HEK293 (cell line): ENCODE data around the gene RNF4.
A peak's percentile ranks its signal among the peaks of the same experiment; 100 is the strongest.

Source experiments
- CTCF ChIA-PET: fragments of 350-600 bp; formaldehyde crosslinking; extraction: SDS; loops from one replicate; lab custom pipeline; 2021; ENCODE audit warnings: antibody characterized with exemption; lab: Yijun Ruan, JAX
- POLR2A ChIA-PET: fragments of 300-600 bp; formaldehyde crosslinking; extraction: SDS; loops from one replicate; lab custom pipeline; 2020; ENCODE audit warnings: antibody characterized with exemption, inconsistent platforms; lab: Yijun Ruan, JAX
- H3K27ac ChIP-seq: fragments of 200-500 bp; sonication (Bioruptor generic); 2 replicates; pipeline ENCODE4 v1.5.1; 2014; ENCODE audit warnings: low read depth, low read length, control low read depth, inconsistent platforms; ENCODE audit errors: extremely low read depth
- H3K36me3 ChIP-seq, 2 experiments: fragments of 200-500 bp in 1 of 2; sonication (Bioruptor generic) in 1 of 2; 1 replicate in 1 of 2; 2 replicates in 1 of 2; pipeline ENCODE4 v1.5.1; 2014 to 2017; ENCODE audit warnings: inconsistent platforms in 2 of 2, low read length in 2 of 2; ENCODE audit not compliant: control insufficient read depth in 2 of 2, insufficient read depth in 1 of 2
- H3K4me1 ChIP-seq: fragments of 200-500 bp; sonication (Bioruptor generic); 2 replicates; pipeline ENCODE4 v1.5.1; 2014; ENCODE audit warnings: mild to moderate bottlenecking, low read length, inconsistent platforms; ENCODE audit not compliant: control insufficient read depth, insufficient read depth
- H3K4me3 ChIP-seq: 2 replicates; pipeline ENCODE4 v1.5.1; 2011; ENCODE audit warnings: low read depth, mild to moderate bottlenecking, control low read depth, low read length, moderate library complexity
- H3K9me3 ChIP-seq: fragments of 200-500 bp; sonication (Bioruptor generic); 2 replicates; pipeline ENCODE4 v1.5.1; 2014; ENCODE audit warnings: low read depth, low read length, inconsistent platforms; ENCODE audit not compliant: control insufficient read depth, insufficient read depth
- EGR2 ChIP-seq: fragments of 450-650 bp; formaldehyde crosslinking; IDR thresholded peaks from 2 replicates; pipeline ENCODE4 v1.5.1; 2016; ENCODE audit warnings: low read depth, missing biosample characterization, missing genetic modification characterization
- GLIS1 ChIP-seq: fragments of 450-650 bp; formaldehyde crosslinking; IDR thresholded peaks from 2 replicates; pipeline ENCODE4 v1.5.1; 2016; ENCODE audit warnings: missing biosample characterization, missing genetic modification characterization
- GLIS2 ChIP-seq: fragments of 450-650 bp; formaldehyde crosslinking; IDR thresholded peaks from 2 replicates; pipeline ENCODE4 v1.5.1; 2016; ENCODE audit warnings: missing biosample characterization, missing genetic modification characterization
- IKZF3 ChIP-seq: fragments of 450-650 bp; IDR thresholded peaks from 2 replicates; pipeline ENCODE4 v1.5.0; 2018; ENCODE audit warnings: missing biosample characterization, mild to moderate bottlenecking, missing genetic modification characterization, moderate library complexity
- SCRT2 ChIP-seq: fragments of 450-650 bp; formaldehyde crosslinking; IDR thresholded peaks from 2 replicates; pipeline ENCODE4 v1.5.1; 2016; ENCODE audit warnings: missing biosample characterization, missing genetic modification characterization
- SP3 ChIP-seq: fragments of 450-650 bp; formaldehyde crosslinking; IDR thresholded peaks from 2 replicates; pipeline ENCODE4 v1.5.1; 2016; ENCODE audit warnings: missing biosample characterization, missing genetic modification characterization
- SP7 ChIP-seq: fragments of 450-650 bp; formaldehyde crosslinking; IDR thresholded peaks from 2 replicates; pipeline ENCODE4 v1.5.1; 2016; ENCODE audit warnings: missing biosample characterization, missing genetic modification characterization
- ZBTB17 ChIP-seq: fragments of 450-650 bp; formaldehyde crosslinking; IDR thresholded peaks from 2 replicates; pipeline ENCODE4 v1.5.1; 2016; ENCODE audit warnings: missing biosample characterization, missing genetic modification characterization
- ZFP69B ChIP-seq: fragments of 450-650 bp; formaldehyde crosslinking; IDR thresholded peaks from 2 replicates; pipeline ENCODE4 v1.5.1; 2016; ENCODE audit warnings: missing biosample characterization, missing genetic modification characterization
- ZNF2 ChIP-seq: fragments of 450-650 bp; formaldehyde crosslinking; IDR thresholded peaks from 2 replicates; pipeline ENCODE4 v1.5.1; 2016; ENCODE audit warnings: missing biosample characterization, missing genetic modification characterization
- ZNF239 ChIP-seq: fragments of 450-650 bp; formaldehyde crosslinking; IDR thresholded peaks from 2 replicates; pipeline ENCODE4 v1.5.1; 2016; ENCODE audit warnings: missing biosample characterization, missing genetic modification characterization
- ZNF354C ChIP-seq: fragments of 450-650 bp; formaldehyde crosslinking; IDR thresholded peaks from 2 replicates; pipeline ENCODE4 v1.5.1; 2016; ENCODE audit warnings: missing biosample characterization, missing genetic modification characterization, low read depth, borderline replicate concordance
- ZNF423 ChIP-seq: fragments of 450-650 bp; formaldehyde crosslinking; IDR thresholded peaks from 2 replicates; pipeline ENCODE4 v1.5.1; 2016; ENCODE audit warnings: missing biosample characterization, missing genetic modification characterization
- ZNF624 ChIP-seq: fragments of 450-650 bp; formaldehyde crosslinking; IDR thresholded peaks from 2 replicates; pipeline ENCODE4 v1.5.1; 2017; ENCODE audit warnings: missing biosample characterization, missing genetic modification characterization
- ZNF76 ChIP-seq: fragments of 450-650 bp; formaldehyde crosslinking; IDR thresholded peaks from 2 replicates; pipeline ENCODE4; 2016; ENCODE audit warnings: low read depth, missing biosample characterization, missing genetic modification characterization, borderline replicate concordance
- ZXDB ChIP-seq: fragments of 450-650 bp; formaldehyde crosslinking; IDR thresholded peaks from 2 replicates; pipeline ENCODE4 v1.5.1; 2016; ENCODE audit warnings: missing biosample characterization, missing genetic modification characterization
- TF ChIP-seq, protein P1 (sequence below): fragments of 450-650 bp; formaldehyde crosslinking; IDR thresholded peaks from 2 replicates; pipeline ENCODE4 v1.5.1; 2016; ENCODE audit warnings: missing biosample characterization, missing genetic modification characterization
- TF ChIP-seq, protein P2 (sequence below): fragments of 450-650 bp; formaldehyde crosslinking; IDR thresholded peaks from 2 replicates; pipeline ENCODE4 v1.5.1; 2016; ENCODE audit warnings: missing biosample characterization, missing genetic modification characterization, low read depth
- TF ChIP-seq, protein P3 (sequence below): fragments of 450-650 bp; formaldehyde crosslinking; IDR thresholded peaks from 2 replicates; pipeline ENCODE4 v1.5.1; 2016; ENCODE audit warnings: missing biosample characterization, missing genetic modification characterization
- TF ChIP-seq, protein P4 (sequence below): fragments of 450-650 bp; formaldehyde crosslinking; IDR thresholded peaks from 2 replicates; pipeline ENCODE4 v1.5.1; 2016; ENCODE audit warnings: missing biosample characterization, missing genetic modification characterization

RNF4 gene

DNA sequence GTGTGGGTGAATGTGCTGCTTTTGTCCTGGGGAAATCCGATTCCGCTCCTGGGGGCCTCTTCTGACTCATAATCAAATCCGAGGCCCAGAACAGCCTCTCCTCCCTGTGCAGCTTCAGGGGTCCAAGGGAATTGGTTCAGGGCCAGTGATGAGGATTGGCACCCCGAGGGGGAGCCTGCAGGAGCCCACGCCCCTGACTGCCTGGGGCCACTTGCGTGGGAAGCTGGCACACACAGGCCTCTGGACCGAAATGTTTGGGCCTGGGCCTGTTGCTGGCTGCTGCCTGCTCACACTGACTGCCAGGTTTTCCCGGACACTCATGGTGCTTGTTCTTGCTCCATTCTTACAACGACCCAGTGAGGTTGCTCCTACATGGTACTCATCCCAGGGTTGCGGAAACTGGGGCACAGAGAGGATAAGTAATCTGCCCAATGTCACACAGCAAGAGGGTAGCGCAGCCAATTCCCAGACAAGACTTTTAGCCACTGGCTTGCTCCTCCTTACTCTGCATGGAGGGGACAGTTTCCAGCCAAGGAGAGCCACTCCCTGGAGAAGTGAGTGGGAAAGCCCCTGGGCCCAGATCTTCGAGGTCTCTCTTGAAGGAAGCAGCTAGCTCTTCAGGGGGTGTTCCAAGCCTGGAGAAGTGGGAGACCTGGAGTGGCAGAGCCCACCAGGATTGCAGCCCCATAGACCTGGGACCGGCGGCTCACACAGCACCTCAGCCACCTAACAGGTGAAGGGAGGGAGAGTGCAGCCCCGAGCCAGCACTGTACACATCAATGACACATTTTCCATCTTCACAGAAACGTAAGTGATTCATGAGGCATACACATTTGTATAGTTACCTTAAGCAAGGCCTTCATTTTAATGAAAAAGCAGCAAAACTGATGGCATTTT is 29.8 kb upstream of the RNF4 start (continued):
- TF ChIP-seq, protein P1, sequence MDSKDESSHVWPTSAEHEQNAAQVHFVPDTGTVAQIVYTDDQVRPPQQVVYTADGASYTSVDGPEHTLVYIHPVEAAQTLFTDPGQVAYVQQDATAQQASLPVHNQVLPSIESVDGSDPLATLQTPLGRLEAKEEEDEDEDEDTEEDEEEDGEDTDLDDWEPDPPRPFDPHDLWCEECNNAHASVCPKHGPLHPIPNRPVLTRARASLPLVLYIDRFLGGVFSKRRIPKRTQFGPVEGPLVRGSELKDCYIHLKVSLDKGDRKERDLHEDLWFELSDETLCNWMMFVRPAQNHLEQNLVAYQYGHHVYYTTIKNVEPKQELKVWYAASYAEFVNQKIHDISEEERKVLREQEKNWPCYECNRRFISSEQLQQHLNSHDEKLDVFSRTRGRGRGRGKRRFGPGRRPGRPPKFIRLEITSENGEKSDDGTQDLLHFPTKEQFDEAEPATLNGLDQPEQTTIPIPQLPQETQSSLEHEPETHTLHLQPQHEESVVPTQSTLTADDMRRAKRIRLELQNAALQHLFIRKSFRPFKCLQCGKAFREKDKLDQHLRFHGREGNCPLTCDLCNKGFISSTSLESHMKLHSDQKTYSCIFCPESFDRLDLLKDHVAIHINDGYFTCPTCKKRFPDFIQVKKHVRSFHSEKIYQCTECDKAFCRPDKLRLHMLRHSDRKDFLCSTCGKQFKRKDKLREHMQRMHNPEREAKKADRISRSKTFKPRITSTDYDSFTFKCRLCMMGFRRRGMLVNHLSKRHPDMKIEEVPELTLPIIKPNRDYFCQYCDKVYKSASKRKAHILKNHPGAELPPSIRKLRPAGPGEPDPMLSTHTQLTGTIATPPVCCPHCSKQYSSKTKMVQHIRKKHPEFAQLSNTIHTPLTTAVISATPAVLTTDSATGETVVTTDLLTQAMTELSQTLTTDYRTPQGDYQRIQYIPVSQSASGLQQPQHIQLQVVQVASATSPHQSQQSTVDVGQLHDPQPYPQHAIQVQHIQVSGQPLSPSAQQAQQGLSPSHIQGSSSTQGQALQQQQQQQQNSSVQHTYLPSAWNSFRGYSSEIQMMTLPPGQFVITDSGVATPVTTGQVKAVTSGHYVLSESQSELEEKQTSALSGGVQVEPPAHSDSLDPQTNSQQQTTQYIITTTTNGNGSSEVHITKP (tag by site-specific recombination) = no peak
- TF ChIP-seq ZNF624 (tag by site-specific recombination) (no peak), ZNF76 (no peak)

DNA sequence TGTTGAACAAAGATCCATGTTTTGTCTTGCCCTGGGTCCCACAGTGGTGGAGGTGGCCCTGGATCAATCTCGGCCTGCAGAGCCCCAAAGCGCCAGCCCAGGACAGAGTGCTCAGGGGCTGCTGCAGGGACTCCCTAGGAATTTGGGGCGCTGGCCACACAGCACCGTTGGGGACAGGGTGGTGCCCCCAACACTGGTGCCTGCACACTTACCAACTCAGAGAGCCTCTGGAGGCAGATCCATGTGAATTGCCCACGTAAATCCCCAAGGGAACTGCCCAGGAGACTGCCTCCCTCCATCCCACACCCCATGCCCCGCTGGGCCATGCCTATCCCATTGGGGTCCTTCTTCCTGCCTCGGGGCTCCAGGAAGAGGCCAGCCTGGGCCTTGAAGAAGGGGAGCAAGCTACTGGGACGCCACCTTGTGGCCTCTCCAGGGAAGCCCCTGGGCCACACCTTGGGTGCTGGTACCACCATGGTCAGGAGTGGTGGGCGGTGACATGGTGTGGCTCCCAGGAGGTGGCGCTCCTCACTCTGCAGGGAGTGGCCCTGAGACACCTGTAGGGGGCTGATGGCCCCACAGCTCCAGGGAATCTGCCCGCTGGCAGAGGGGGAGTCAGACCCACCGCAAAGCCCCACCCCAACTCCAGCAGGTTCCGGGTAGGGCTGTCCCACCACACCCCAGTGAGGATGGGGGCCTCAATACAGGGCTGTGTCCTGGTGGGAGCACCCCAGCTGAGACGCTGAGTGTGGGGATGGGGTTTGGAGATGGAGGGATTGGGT is 27.3 kb upstream of the RNF4 start:
- Histone ChIP-seq H3K4me3 (no peak overlapping the region), H3K36me3 (no peaks in the 10 kb centered on the region), H3K4me1 (no peaks in the 10 kb centered on the region), H3K9me3 (no peaks in the 10 kb centered on the region), H3K27ac (no peak overlapping the region)
- ChIA-PET CTCF (interaction anchor here (0.5 to 2.0 kb wide), 24 partner anchors 9 to 221 kb away, joined by 3 to 14 read pairs (median 3); partner anchors contain the start of gene RNF4), POLR2A (interaction anchor here (0.6 to 1.5 kb wide), 2 partner anchors 27 to 63 kb away, joined by 3 read pairs; partner anchors contain the start of gene RNF4)
- TF ChIP-seq ZXDB (tag by site-specific recombination) = 0 out of 2 replicates have a peak, but pooled peaks have one; percentile 27
- TF ChIP-seq, protein P2, sequence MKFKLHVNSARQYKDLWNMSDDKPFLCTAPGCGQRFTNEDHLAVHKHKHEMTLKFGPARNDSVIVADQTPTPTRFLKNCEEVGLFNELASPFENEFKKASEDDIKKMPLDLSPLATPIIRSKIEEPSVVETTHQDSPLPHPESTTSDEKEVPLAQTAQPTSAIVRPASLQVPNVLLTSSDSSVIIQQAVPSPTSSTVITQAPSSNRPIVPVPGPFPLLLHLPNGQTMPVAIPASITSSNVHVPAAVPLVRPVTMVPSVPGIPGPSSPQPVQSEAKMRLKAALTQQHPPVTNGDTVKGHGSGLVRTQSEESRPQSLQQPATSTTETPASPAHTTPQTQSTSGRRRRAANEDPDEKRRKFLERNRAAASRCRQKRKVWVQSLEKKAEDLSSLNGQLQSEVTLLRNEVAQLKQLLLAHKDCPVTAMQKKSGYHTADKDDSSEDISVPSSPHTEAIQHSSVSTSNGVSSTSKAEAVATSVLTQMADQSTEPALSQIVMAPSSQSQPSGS (tag by site-specific recombination) = no peak
- TF ChIP-seq ZNF239 (tag by site-specific recombination) = no peak
- peak; percentile 51 for TF ChIP-seq SP3 (tag by site-specific recombination)
- TF ChIP-seq, protein P1 (tag by site-specific recombination) = peak; percentile 56
- TF ChIP-seq GLIS2 = peak; percentile 90
- peak; percentile 64 for TF ChIP-seq EGR2 (tag by site-specific recombination)
- peak; percentile 57; the same call in 1 of the 2 replicates for TF ChIP-seq ZNF2 (tag by site-specific recombination)
- TF ChIP-seq ZBTB17 (tag by site-specific recombination) = 0 out of 2 replicates have a peak, but pooled peaks have one; percentile 42
- TF ChIP-seq, protein P3, sequence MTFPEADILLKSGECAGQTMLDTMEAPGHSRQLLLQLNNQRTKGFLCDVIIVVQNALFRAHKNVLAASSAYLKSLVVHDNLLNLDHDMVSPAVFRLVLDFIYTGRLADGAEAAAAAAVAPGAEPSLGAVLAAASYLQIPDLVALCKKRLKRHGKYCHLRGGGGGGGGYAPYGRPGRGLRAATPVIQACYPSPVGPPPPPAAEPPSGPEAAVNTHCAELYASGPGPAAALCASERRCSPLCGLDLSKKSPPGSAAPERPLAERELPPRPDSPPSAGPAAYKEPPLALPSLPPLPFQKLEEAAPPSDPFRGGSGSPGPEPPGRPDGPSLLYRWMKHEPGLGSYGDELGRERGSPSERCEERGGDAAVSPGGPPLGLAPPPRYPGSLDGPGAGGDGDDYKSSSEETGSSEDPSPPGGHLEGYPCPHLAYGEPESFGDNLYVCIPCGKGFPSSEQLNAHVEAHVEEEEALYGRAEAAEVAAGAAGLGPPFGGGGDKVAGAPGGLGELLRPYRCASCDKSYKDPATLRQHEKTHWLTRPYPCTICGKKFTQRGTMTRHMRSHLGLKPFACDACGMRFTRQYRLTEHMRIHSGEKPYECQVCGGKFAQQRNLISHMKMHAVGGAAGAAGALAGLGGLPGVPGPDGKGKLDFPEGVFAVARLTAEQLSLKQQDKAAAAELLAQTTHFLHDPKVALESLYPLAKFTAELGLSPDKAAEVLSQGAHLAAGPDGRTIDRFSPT (tag by site-specific recombination) = peak; percentile 69
- peak; percentile 91 for TF ChIP-seq GLIS1
- peak; percentile 56; the same call in 1 of the 2 replicates for TF ChIP-seq IKZF3 (tag by site-specific recombination)
- peak; percentile 23; the same call in 1 of the 2 replicates for TF ChIP-seq SP7 (tag by site-specific recombination)
- TF ChIP-seq ZNF354C (tag by site-specific recombination) = no peak
- peak; percentile 95 for TF ChIP-seq SCRT2
- TF ChIP-seq ZNF423 = peak; percentile 82
- peak; percentile 41; the same call in 1 of the 2 replicates for TF ChIP-seq ZFP69B (tag by site-specific recombination)
- TF ChIP-seq, protein P4, sequence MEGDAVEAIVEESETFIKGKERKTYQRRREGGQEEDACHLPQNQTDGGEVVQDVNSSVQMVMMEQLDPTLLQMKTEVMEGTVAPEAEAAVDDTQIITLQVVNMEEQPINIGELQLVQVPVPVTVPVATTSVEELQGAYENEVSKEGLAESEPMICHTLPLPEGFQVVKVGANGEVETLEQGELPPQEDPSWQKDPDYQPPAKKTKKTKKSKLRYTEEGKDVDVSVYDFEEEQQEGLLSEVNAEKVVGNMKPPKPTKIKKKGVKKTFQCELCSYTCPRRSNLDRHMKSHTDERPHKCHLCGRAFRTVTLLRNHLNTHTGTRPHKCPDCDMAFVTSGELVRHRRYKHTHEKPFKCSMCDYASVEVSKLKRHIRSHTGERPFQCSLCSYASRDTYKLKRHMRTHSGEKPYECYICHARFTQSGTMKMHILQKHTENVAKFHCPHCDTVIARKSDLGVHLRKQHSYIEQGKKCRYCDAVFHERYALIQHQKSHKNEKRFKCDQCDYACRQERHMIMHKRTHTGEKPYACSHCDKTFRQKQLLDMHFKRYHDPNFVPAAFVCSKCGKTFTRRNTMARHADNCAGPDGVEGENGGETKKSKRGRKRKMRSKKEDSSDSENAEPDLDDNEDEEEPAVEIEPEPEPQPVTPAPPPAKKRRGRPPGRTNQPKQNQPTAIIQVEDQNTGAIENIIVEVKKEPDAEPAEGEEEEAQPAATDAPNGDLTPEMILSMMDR (tag by site-specific recombination) = peak; percentile 89
